DMS 273 treated with DMSO at 0.1 percent for 48 hours (cell line): Measurements from ENCODE around the gene SERPINH1.

Source experiments
- DNase-seq: peaks from one replicate; lab custom pipeline; 2025; lab: John Stamatoyannopoulos, UW

Gene SERPINH1

GRCh38 chr11:75555079-75555811 lies 6.8 kb upstream of the SERPINH1 start:
- DNase-seq = no peak

GRCh38 chr11:75556275-75556674 lies 5.8 kb upstream of the SERPINH1 start:
- DNase-seq = no peak

GRCh38 chr11:75557666-75558494 lies 4.2 kb upstream of the SERPINH1 start:
- DNase-seq = no peak

- no peak for DNase-seq
These were observed 2.9 kb upstream of the SERPINH1 start for GRCh38 chr11:75558939-75559843.

GRCh38 chr11:75560644-75561043 lies 1.4 kb upstream of the SERPINH1 start:
- DNase-seq = no peak

- no peak for DNase-seq
These were observed 516 bp upstream of the SERPINH1 start for GRCh38 chr11:75561426-75562047.

- no peak for DNase-seq
These were observed 907 bp downstream of the SERPINH1 start for GRCh38 chr11:75562836-75563484.

- no peak for DNase-seq
These were observed 1.5 kb downstream of the SERPINH1 start for GRCh38 chr11:75563501-75563977.

GRCh38 chr11:75563978-75564552 lies 2.0 kb downstream of the SERPINH1 start:
- DNase-seq = no peak

- no peak for DNase-seq
These were observed 3.3 kb downstream of the SERPINH1 start for GRCh38 chr11:75565221-75565814.

- no peak for DNase-seq
These were observed 4.1 kb downstream of the SERPINH1 start for GRCh38 chr11:75565916-75566762.

- no peak for DNase-seq
These were observed 4.8 kb downstream of the SERPINH1 start for GRCh38 chr11:75566763-75567279.

GRCh38 chr11:75567971-75568370 lies 5.9 kb downstream of the SERPINH1 start:
- no peak for DNase-seq

- no peak for DNase-seq
These were observed 6.7 kb downstream of the SERPINH1 start for GRCh38 chr11:75568616-75569219.

- DNase-seq = no peak
These were observed 8.6 kb downstream of the SERPINH1 start for GRCh38 chr11:75570559-75571139.

GRCh38 chr11:75571625-75572024 lies 9.6 kb downstream of the SERPINH1 start:
- no peak for DNase-seq

GRCh38 chr11:75572744-75573143 lies 10.7 kb downstream of the SERPINH1 start:
- no peak for DNase-seq
